Esophagus muscularis mucosa (tissue), 4 donors: Measurements from ENCODE around the gene FUT8. TPM values are rescaled to one million over a fixed set of nuclear protein-coding genes. Genes with fewer than 3 reads are reported as not detected.
A peak's percentile ranks its signal among the peaks of the same experiment; 100 is the strongest.

ENCODE experiments used
- DNase-seq: peaks from one replicate; pipeline ENCODE4 v3.0.0-alpha.2; 2017; ENCODE audit errors: extremely low spot score
- H3K27ac ChIP-seq, 4 donors: fragments of 200-600 bp; sonication (generic); replicated peaks in 1 of 4; 1 replicate in 3 of 4; 2 replicates in 1 of 4; pipeline ENCODE4 v1.5.1; 2016 to 2019; ENCODE audit warnings: mild to moderate bottlenecking in 1 of 4
- H3K27me3 ChIP-seq, 4 donors: fragments of 200-600 bp; sonication (generic); one replicate each; pipeline versions ENCODE4 v1.5.1 to v1.6.0; 2016 to 2019
- H3K36me3 ChIP-seq, 4 donors: fragments of 200-600 bp; sonication (generic); one replicate each; pipeline ENCODE4 v1.5.1; 2016 to 2019
- H3K4me1 ChIP-seq, 4 donors: fragments of 200-600 bp; sonication (generic); one replicate each; pipeline ENCODE4 v1.5.1; 2016 to 2019
- H3K4me3 ChIP-seq, 4 donors: fragments of 200-600 bp; sonication (generic); 1 replicate in 2 of 4; 2 replicates in 2 of 4; pipeline ENCODE4 v1.5.1; 2016 to 2019; ENCODE audit warnings: mild to moderate bottlenecking in 4 of 4, moderate library complexity in 1 of 4
- H3K9me3 ChIP-seq, 4 donors: fragments of 200-600 bp; sonication (generic); 1 replicate in 3 of 4; 2 replicates in 1 of 4; pipeline ENCODE4 v1.5.1; 2016 to 2019
- EP300 ChIP-seq: sonication (generic); formaldehyde crosslinking; IDR thresholded peaks from one replicate; pipeline ENCODE4 v1.6.1; 2017; ENCODE audit warnings: antibody characterized with exemption
- POLR2A ChIP-seq: fragments of 450-650 bp; IDR thresholded peaks from one replicate; pipeline ENCODE4 v1.6.1; 2017; ENCODE audit warnings: antibody characterized with exemption, moderate library complexity, mild to moderate bottlenecking, low read depth
- POLR2AphosphoS5 ChIP-seq, 2 donors: sonication (generic); formaldehyde crosslinking; IDR thresholded peaks; one replicate each; pipeline ENCODE4 v1.6.1; 2017; ENCODE audit warnings: antibody characterized with exemption in 2 of 2
- WGBS: methylation state at CpG from one replicate; pipeline ENCODE4 v1.1.5; 2018; 5-methylcytosine and 5-hydroxymethylcytosine counted together
- intact Hi-C: fragments of 100-400 bp; cut with DNase I; formaldehyde crosslinking; loops from one replicate; pipeline ENCODE4 v1.15.1; 2023
- total RNA-seq, 4 donors: library from RNA; depleted of rRNA; stranded (reverse); fragments of >200 nt; gene quantifications; one replicate each; pipeline versions ENCODE4 v1.1.0 to v1.2.1, GENCODE V29; 2016
- TF ChIP-seq, protein P1 (sequence below), 3 experiments: fragments of 200-600 bp in 2 of 3; fragments of 450-650 bp in 1 of 3; sonication (generic) in 2 of 3; IDR thresholded peaks; one replicate each; pipeline ENCODE4 v1.5.1; 2017 to 2019; ENCODE audit warnings: antibody characterized with exemption in 3 of 3, mild to moderate bottlenecking in 2 of 3, moderate library complexity in 1 of 3

FUT8 gene
- total RNA-seq, 4 donors from 2014 or later: 12.8 to 22.2 (median 20.1) TPM

DNA sequence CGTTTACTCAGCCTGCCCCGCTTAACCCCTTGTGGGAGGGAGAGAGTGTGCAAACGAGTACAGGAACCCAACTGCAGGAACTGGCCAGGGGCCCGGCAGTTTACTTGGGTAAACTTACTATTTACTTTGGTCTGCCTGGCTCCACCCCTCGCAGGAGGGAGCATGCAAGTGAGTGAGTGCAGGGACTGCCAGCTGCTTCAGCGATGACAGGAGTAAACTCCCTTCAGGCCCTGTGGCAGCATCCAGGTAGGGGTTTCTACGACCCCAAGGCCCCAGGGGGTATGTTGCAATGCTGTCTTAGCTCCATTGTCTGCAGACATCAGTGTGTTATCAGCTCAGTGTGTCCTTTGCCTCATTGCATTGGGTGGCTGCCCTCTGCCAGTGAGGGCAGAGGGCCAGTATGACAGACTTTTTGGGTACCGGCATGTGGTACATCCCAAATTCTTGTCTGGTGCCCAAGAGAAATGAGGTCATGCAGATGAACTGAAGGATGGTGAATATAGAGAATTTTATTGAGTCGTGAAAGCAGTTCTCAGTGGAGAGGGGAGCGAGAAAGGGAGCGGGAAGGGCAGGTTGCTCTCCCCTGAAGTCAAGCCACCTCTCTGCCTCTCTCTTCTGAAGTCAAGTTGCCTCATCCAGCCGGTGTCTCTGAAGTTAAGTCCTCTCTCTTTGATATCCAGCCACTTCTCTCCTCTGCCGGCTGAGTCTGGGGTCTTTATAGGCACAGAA lies 181.8 kb downstream of the FUT8 start:
- no peaks in the 10 kb centered on the region for H3K4me1 ChIP-seq
- no peaks in the 10 kb centered on the region for H3K27me3 ChIP-seq
- no peak for DNase-seq
- H3K4me3 ChIP-seq: no peak overlapping the region
- H3K36me3 ChIP-seq: no peaks in the 10 kb centered on the region
- intact Hi-C loops: no loop called here
- no peak overlapping the region for H3K27ac ChIP-seq
- no peak for TF ChIP-seq EP300
- H3K9me3 ChIP-seq: no peaks in the 10 kb centered on the region
- 88% methylated on average over 12 of the region's 13 CpGs for WGBS

DNA sequence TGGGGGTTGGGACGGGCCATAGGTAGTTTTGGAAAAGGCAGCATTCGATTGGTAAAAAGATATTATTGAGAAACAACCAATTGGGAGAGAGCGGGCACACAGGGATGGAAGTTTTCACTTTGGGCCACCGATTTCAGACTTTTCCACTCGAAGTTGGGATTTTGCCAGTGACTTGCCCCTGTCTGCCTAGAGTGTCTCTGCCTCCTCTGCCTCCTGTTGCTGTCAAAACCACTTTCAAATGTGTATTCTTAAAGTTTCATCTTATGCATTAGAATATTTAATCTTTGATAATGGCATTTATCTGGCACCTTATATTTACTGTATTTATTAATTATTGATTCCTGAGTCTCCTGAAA lies 182.3 kb downstream of the FUT8 start:
- Histone ChIP-seq H3K27me3 (no peaks in the 10 kb centered on the region), H3K4me3 (no peak overlapping the region), H3K27ac (no peak overlapping the region), H3K9me3 (no peaks in the 10 kb centered on the region), H3K4me1 (no peaks in the 10 kb centered on the region), H3K36me3 (no peaks in the 10 kb centered on the region)
- no peak for TF ChIP-seq POLR2A
- no peak for TF ChIP-seq POLR2AphosphoS5 (IDR thresholded peaks at IDR 0.05)
- TF ChIP-seq, protein P1, sequence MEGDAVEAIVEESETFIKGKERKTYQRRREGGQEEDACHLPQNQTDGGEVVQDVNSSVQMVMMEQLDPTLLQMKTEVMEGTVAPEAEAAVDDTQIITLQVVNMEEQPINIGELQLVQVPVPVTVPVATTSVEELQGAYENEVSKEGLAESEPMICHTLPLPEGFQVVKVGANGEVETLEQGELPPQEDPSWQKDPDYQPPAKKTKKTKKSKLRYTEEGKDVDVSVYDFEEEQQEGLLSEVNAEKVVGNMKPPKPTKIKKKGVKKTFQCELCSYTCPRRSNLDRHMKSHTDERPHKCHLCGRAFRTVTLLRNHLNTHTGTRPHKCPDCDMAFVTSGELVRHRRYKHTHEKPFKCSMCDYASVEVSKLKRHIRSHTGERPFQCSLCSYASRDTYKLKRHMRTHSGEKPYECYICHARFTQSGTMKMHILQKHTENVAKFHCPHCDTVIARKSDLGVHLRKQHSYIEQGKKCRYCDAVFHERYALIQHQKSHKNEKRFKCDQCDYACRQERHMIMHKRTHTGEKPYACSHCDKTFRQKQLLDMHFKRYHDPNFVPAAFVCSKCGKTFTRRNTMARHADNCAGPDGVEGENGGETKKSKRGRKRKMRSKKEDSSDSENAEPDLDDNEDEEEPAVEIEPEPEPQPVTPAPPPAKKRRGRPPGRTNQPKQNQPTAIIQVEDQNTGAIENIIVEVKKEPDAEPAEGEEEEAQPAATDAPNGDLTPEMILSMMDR (IDR thresholded peaks at IDR 0.05): no peak
- TF ChIP-seq EP300: no peak
- intact Hi-C loops: no loop called here
- DNase-seq: no peak
- WGBS: 89% methylated on average over 5 of the region's 5 CpGs

DNA sequence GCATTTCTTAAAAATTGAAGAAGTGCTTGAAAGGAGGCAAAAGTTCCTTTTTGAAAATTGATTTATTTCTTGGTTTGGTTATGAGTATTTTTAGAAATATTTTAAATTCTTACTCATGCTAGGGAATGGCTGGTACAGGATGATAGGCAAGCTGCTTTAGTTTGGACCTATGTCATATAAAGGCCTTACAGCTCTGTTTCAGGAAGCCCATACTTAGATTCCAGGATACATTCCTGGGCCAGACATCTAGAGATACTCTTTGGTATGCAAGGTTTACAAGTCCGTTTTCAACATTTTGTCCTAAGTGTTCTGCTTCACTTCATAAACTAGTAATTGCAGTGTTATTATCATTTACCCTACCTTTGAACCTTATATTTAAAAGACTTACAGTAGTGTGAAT lies 186.8 kb downstream of the FUT8 start:
- 7% methylated on average over 1 of the region's 1 CpG for WGBS
- Histone ChIP-seq H3K36me3 (no peaks in the 10 kb centered on the region), H3K27ac (no peak overlapping the region), H3K9me3 (no peaks in the 10 kb centered on the region), H3K4me1 (no peaks in the 10 kb centered on the region), H3K27me3 (no peaks in the 10 kb centered on the region), H3K4me3 (no peak overlapping the region)
- intact Hi-C loops: no loop called here
- DNase-seq: no peak
- TF ChIP-seq POLR2A (no peak), EP300 (no peak), POLR2AphosphoS5 (IDR thresholded peaks at IDR 0.05) (no peak)
- TF ChIP-seq, protein P1 (IDR thresholded peaks at IDR 0.05): no peak

DNA sequence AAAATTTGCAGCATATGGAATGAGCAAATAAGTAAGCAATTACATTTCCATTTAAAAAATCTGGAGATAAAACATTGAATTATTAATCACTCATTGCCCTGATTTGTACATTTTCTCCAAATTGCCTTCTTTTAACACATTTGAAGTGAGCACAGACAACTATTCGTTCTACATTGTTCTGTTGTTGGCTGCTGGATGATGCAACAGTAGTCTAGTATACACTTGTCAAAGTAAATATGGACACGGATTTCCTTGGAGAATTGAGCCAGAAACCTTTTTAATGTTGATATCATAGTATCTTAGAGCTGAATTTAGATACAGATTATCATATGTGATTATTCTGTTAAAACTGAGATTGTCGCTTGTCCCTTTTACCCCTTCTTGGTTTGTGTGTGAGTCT lies 188.2 kb downstream of the FUT8 start:
- Histone ChIP-seq H3K36me3 (no peaks in the 10 kb centered on the region), H3K27ac (no peak overlapping the region), H3K27me3 (no peaks in the 10 kb centered on the region), H3K4me1 (no peaks in the 10 kb centered on the region), H3K4me3 (no peak overlapping the region), H3K9me3 (no peaks in the 10 kb centered on the region)
- intact Hi-C loops: no loop called here
- no peak for DNase-seq
- TF ChIP-seq POLR2AphosphoS5 (IDR thresholded peaks at IDR 0.05) (no peak), EP300 (no peak), POLR2A (no peak)
- TF ChIP-seq, protein P1 (IDR thresholded peaks at IDR 0.05): no peak
- 94% methylated on average over 3 of the region's 3 CpGs for WGBS

DNA sequence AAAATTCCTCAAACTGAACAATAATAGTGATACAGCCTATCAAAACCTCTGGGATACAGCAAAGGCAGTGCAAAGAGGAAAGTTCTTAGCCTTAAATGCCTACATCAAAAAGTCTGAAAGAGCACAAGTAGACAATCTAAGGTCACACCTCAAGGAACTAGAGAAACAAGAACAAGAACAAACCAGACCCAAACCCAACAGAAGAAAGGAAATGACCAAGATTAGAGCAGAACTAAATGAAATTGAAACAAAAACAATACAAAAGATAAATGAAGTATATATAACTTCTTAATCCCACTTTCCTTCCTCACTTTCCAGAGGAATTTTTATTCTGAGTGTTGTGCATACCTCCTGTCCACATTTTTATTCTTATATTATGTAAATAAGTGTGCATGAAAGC lies 192.0 kb downstream of the FUT8 start:
- TF ChIP-seq EP300: no peak
- no peak for DNase-seq
- intact Hi-C loops: no loop called here
- Histone ChIP-seq H3K4me3 (no peak overlapping the region), H3K27me3 (no peaks in the 10 kb centered on the region), H3K36me3 (no peaks in the 10 kb centered on the region), H3K27ac (no peak overlapping the region), H3K9me3 (no peaks in the 10 kb centered on the region), H3K4me1 (no peaks in the 10 kb centered on the region)

DNA sequence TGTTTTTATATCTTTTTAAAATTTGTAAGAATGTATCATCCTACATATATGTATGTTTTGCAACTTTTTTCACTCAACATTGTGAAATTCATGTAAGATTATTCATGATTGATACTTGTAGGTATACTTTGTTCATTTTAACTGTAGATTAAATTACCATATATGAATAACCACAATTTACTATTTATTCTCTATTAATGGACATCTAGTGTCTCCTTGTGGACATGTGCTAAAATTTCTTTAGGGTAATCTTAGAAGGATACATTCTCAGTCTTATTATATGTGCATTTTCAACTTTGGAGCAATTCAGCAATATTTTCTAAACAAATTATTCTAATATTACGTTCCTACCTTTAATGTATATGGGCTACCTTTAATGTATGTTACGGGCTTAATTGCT lies 192.4 kb downstream of the FUT8 start:
- Histone ChIP-seq H3K27me3 (no peaks in the 10 kb centered on the region), H3K36me3 (no peaks in the 10 kb centered on the region), H3K27ac (no peak overlapping the region), H3K4me3 (no peak overlapping the region), H3K9me3 (no peaks in the 10 kb centered on the region), H3K4me1 (no peaks in the 10 kb centered on the region)
- 52% methylated on average over 2 of the region's 2 CpGs for WGBS
- no peak for DNase-seq
- intact Hi-C loops: no loop called here
- TF ChIP-seq POLR2AphosphoS5 (IDR thresholded peaks at IDR 0.05): no peak
- TF ChIP-seq EP300: no peak
- TF ChIP-seq, protein P1 (IDR thresholded peaks at IDR 0.05): peak in 1 of 3 experiments; percentile 19
- TF ChIP-seq POLR2A: no peak
